Measurements from ENCODE around the gene POLA2. TPM values are rescaled to one million over a fixed set of nuclear protein-coding genes. Genes with fewer than 3 reads are reported as not detected.
"Not testable (repeated sequence)": the region's sequence is repeated elsewhere in the genome, so short reads cannot be mapped to it uniquely, and the experiment has no call there.

Gene POLA2
- total RNA-seq, 2 donors from 2014 or later = 5.9 to 28.0 TPM

DNA sequence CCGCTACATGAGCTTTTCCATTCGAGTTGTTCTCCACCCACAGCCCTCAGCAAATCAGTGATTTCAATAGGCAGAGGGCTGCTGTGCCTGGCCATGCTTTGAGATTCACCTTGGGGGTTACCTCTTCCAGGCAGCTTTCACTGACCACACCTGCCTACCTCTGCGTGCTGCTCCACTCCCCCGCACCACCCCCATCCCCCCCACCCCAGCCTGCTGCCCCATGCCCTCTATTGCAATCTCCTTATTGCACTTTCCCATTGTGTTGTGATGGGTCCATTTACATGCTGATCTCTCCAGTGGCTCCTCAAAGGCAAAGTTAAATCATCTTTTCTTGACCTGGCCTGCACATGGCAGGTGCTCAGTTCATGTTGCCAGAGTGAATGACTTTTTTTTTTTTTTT, 18.0 kb upstream of the POLA2 start:
- Histone ChIP-seq H3K9me3 (no peaks in the 10 kb centered on the region), H3K4me1 (no peaks in the 10 kb centered on the region), H3K27me3 (no peaks in the 10 kb centered on the region), H3K36me3 (no peaks in the 10 kb centered on the region), H3K27ac (no peak overlapping the region), H3K4me3 (no peak overlapping the region), H3K9ac (ENCODE audit: low read depth in 2 of 2, low read length in 2 of 2) (no peak overlapping the region)
- intact Hi-C loops (cut with DNase I) = no loop called here
- TF ChIP-seq, protein P1, sequence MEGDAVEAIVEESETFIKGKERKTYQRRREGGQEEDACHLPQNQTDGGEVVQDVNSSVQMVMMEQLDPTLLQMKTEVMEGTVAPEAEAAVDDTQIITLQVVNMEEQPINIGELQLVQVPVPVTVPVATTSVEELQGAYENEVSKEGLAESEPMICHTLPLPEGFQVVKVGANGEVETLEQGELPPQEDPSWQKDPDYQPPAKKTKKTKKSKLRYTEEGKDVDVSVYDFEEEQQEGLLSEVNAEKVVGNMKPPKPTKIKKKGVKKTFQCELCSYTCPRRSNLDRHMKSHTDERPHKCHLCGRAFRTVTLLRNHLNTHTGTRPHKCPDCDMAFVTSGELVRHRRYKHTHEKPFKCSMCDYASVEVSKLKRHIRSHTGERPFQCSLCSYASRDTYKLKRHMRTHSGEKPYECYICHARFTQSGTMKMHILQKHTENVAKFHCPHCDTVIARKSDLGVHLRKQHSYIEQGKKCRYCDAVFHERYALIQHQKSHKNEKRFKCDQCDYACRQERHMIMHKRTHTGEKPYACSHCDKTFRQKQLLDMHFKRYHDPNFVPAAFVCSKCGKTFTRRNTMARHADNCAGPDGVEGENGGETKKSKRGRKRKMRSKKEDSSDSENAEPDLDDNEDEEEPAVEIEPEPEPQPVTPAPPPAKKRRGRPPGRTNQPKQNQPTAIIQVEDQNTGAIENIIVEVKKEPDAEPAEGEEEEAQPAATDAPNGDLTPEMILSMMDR (IDR thresholded peaks at IDR 0.05) = no peak
- no peak for DNase-seq

DNA sequence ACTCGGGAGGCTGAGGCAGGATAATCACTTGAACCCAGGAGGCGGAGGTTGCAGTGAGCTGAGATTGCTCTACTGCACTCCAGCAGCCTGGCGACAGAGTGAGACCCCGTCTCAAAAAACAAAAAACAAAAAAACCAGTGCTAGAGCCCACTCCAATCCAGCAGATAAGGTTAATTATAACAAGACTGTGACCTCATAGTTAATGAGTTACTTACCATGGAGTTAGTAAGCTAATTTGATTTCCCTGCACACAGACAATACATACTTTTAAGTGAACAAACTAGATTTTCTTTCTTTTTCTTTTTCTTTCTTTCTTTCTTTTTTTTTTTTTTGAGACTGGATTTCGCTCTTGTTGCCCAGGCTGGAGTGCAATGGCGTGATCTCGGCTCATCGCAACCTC, 16.7 kb upstream of the POLA2 start:
- H3K4me3 ChIP-seq; H3K4me1 ChIP-seq; H3K27me3 ChIP-seq; H3K36me3 ChIP-seq; DNase-seq; intact Hi-C loops (cut with DNase I); H3K9me3 ChIP-seq; H3K9ac ChIP-seq (ENCODE audit: low read depth in 2 of 2, low read length in 2 of 2); H3K27ac ChIP-seq: not testable (repeated sequence)

DNA sequence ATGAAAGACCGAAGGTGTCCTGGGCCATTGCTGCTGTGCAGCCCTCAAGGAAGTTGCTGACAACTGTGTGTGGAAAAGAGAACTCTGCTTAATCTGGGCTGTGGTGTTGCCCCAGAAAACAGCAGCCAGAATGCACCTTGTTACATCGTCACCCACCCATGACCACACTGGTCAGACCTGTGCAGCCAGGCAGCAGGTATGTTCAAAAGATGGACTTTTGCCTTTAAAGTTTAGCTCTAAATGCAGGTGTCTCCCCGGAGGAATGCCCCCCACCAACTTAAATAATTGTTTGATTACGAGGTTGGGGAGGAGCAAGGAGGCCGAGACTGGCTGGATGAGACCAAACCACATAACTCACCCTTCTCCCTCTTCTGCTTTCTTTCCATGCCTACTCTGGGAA, 15.3 kb upstream of the POLA2 start:
- no peaks in the 10 kb centered on the region for H3K36me3 ChIP-seq
- H3K9me3 ChIP-seq = no peaks in the 10 kb centered on the region
- H3K9ac ChIP-seq (ENCODE audit: low read depth in 2 of 2, low read length in 2 of 2) = no peak overlapping the region
- TF ChIP-seq, protein P1 (IDR thresholded peaks at IDR 0.05) = no peak
- H3K4me3 ChIP-seq = no peak overlapping the region
- H3K4me1 ChIP-seq = no peaks in the 10 kb centered on the region
- H3K27me3 ChIP-seq = no peaks in the 10 kb centered on the region
- H3K27ac ChIP-seq = no peak overlapping the region
- DNase-seq = no peak
- intact Hi-C loops (cut with DNase I) = no loop called here

DNA sequence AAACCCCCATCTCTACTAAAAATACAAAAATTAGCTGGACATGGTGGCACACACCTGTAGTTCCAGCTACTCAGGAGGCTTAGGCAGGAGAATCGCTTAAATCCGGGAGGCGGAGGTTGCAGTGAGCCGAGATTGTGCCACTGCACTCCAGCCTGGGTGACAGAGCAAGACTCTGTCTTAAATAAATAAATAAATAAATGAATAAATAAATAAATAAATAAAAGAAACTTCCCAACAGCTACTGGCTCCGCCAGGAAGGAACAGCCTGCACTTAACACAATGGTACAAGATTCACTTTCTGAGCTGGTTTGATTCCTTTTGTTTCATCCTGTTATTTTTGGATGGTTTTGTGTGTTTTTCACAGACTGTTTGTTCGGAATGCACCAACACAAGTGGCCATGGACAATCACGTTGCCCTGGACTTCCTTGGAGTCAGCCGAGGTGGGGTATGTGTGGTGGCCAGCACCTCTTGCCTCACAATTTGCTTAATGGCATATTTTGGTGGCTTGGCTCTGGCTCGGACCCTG, 13.5 kb upstream of the POLA2 start:
- intact Hi-C loops (cut with DNase I); DNase-seq; H3K27me3 ChIP-seq; H3K9ac ChIP-seq (ENCODE audit: low read depth in 2 of 2, low read length in 2 of 2); H3K9me3 ChIP-seq; H3K27ac ChIP-seq; H3K36me3 ChIP-seq; H3K4me3 ChIP-seq; H3K4me1 ChIP-seq: not testable (repeated sequence)

DNA sequence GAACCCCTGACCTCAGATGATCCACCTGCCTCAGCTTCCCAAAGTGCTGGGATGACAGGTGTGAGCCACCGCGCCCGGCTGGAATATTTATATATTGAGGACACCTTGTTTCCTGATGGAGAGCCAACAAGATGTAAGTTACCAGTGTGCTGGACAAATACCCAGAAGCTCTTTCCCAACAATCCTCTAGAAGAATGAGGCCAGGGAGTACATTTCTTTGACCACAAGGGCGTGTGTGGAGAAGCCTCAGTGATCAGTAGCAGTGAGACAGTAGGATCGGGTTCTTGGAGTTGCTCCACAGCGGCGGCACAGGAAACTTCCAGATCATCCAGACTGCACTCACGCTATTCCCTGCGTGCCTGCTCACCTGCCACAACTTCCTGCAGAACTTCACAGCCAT, 10.3 kb upstream of the POLA2 start:
- TF ChIP-seq, protein P1 (IDR thresholded peaks at IDR 0.05) = no peak
- no peaks in the 10 kb centered on the region for H3K27me3 ChIP-seq
- H3K9me3 ChIP-seq = no peaks in the 10 kb centered on the region
- no peaks in the 10 kb centered on the region for H3K4me1 ChIP-seq
- no peak overlapping the region for H3K4me3 ChIP-seq
- H3K9ac ChIP-seq (ENCODE audit: low read depth in 2 of 2, low read length in 2 of 2) = no peak overlapping the region
- intact Hi-C loops (cut with DNase I) = loop anchor here (10.0 kb wide), 2 partner anchors 47 to 137 kb away; partner anchors contain the start of genes TM7SF2 and ZNHIT2
- no peak for DNase-seq
- H3K36me3 ChIP-seq = no peaks in the 10 kb centered on the region
- H3K27ac ChIP-seq = no peak overlapping the region

DNA sequence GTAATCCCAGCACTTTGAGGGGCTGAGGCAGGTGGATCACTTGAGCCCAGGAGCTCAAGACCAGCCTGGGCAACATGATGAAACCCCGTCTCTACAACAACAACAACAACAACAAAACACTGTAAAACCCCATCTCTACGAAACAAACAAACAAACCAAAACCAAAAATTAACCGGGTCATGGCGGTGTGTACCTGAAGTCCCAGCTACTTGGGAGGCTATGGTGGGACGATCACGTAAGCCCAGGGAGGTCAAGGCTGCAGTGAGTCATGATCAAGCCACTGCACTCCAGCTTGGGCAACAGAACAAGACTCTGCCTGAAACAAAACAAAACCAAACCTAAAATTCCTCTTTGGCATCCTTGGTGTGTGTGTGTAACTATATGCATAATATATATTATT, 7.0 kb upstream of the POLA2 start:
- intact Hi-C loops (cut with DNase I) = loop anchor here (10.0 kb wide), 2 partner anchors 50 to 140 kb away; partner anchors contain the start of genes TM7SF2 and ZNHIT2
- Histone ChIP-seq H3K4me3 (no peak overlapping the region), H3K9ac (ENCODE audit: low read depth in 2 of 2, low read length in 2 of 2) (no peak overlapping the region), H3K4me1 (no peaks in the 10 kb centered on the region), H3K9me3 (no peaks in the 10 kb centered on the region), H3K27ac (no peak overlapping the region), H3K27me3 (no peaks in the 10 kb centered on the region), H3K36me3 (no peaks in the 10 kb centered on the region)
- TF ChIP-seq, protein P1 (IDR thresholded peaks at IDR 0.05) = no peak
- DNase-seq = no peak
